ENCODE results near the gene NMNAT3.
A peak's percentile ranks its signal among the peaks of the same experiment; 100 is the strongest.

NMNAT3 gene

GRCh38 chr3:139677388-139678155 lies at the start of gene NMNAT3:
TSS of gene NMNAT3 (minus strand) at chr3:139677972. CDS start at chr3:139627724, 50,248 bp downstream.
- ATAC-seq = peak; percentile 92 to 95

- ATAC-seq = no peak
Observed at GRCh38 chr3:139721370-139721769, 43.6 kb upstream of the NMNAT3 start.

- no peak for ATAC-seq
Observed at GRCh38 chr3:139718415-139718814, 40.6 kb upstream of the NMNAT3 start.

- no peak for ATAC-seq
Observed at GRCh38 chr3:139716908-139717485, 39.2 kb upstream of the NMNAT3 start.

- no peak for ATAC-seq
Observed at GRCh38 chr3:139715743-139716360, 38.1 kb upstream of the NMNAT3 start.

- no peak for ATAC-seq
Observed at GRCh38 chr3:139715166-139715565, 37.4 kb upstream of the NMNAT3 start.

- no peak for ATAC-seq
Observed at GRCh38 chr3:139710212-139710611, 32.4 kb upstream of the NMNAT3 start.

GRCh38 chr3:139705631-139706030 lies 27.9 kb upstream of the NMNAT3 start:
- ATAC-seq = no peak

GRCh38 chr3:139696314-139696604 lies 18.5 kb upstream of the NMNAT3 start:
- no peak for ATAC-seq

- no peak for ATAC-seq
Observed at GRCh38 chr3:139695426-139696313, 17.9 kb upstream of the NMNAT3 start.

- no peak for ATAC-seq
Observed at GRCh38 chr3:139695007-139695406, 17.2 kb upstream of the NMNAT3 start.

- no peak for ATAC-seq
Observed at GRCh38 chr3:139694542-139694941, 16.8 kb upstream of the NMNAT3 start.

GRCh38 chr3:139691619-139692018 lies 13.8 kb upstream of the NMNAT3 start:
- ATAC-seq = no peak

GRCh38 chr3:139689708-139690228 lies 12.0 kb upstream of the NMNAT3 start:
- no peak for ATAC-seq

GRCh38 chr3:139689122-139689521 lies 11.3 kb upstream of the NMNAT3 start:
- no peak for ATAC-seq

- ATAC-seq = no peak
Observed at GRCh38 chr3:139687431-139687830, 9.7 kb upstream of the NMNAT3 start.

GRCh38 chr3:139686624-139687023 lies 8.9 kb upstream of the NMNAT3 start:
- ATAC-seq = no peak

GRCh38 chr3:139686206-139686605 lies 8.4 kb upstream of the NMNAT3 start:
- no peak for ATAC-seq

GRCh38 chr3:139679220-139679775 lies 1.5 kb upstream of the NMNAT3 start:
- ATAC-seq = no peak

GRCh38 chr3:139676632-139677387 lies 962 bp downstream of the NMNAT3 start:
- ATAC-seq = no peak

- ATAC-seq = no peak
Observed at GRCh38 chr3:139676108-139676507, 1.7 kb downstream of the NMNAT3 start.

GRCh38 chr3:139675327-139675726 lies 2.4 kb downstream of the NMNAT3 start:
- no peak for ATAC-seq

All from activated CD4-positive, CD25-positive, alpha-beta regulatory T cell treated with anti-CD3 and anti-CD28 coated beads, Interleukin-2, amount 50 U/mL, for 24 hours (primary cell).